IMR-90 (cell line): ENCODE data around the gene STRN4.

ENCODE experiments used
- BHLHE40 ChIP-seq: fragments of 150-350 bp; IDR thresholded peaks from 2 replicates; pipeline ENCODE4 v1.6.1; 2016; ENCODE audit warnings: mild to moderate bottlenecking, low read depth, low read length
- CEBPB ChIP-seq: IDR thresholded peaks from 2 replicates; pipeline ENCODE4 v1.6.1; 2012; ENCODE audit warnings: low read depth, low read length, improper control_type of control experiment
- CHD1 ChIP-seq: IDR thresholded peaks from 2 replicates; pipeline ENCODE4 v1.6.1; 2012; ENCODE audit warnings: low read depth, low read length, improper control_type of control experiment
- FOS ChIP-seq: fragments of 150-350 bp; IDR thresholded peaks from 2 replicates; pipeline ENCODE4 v1.6.1; 2016; ENCODE audit warnings: low read depth, low read length
- MAFK ChIP-seq: IDR thresholded peaks from 2 replicates; pipeline ENCODE4 v1.6.1; 2012; ENCODE audit warnings: low read depth, low read length, improper control_type of control experiment
- MAZ ChIP-seq: IDR thresholded peaks from 2 replicates; pipeline ENCODE4 v1.6.1; 2012; ENCODE audit warnings: low read depth, mild to moderate bottlenecking, low read length, improper control_type of control experiment, moderate library complexity, borderline replicate concordance
- NFE2L2 ChIP-seq: fragments of 150-350 bp; IDR thresholded peaks from 2 replicates; pipeline ENCODE4 v1.6.1; 2016; ENCODE audit warnings: low read depth, mild to moderate bottlenecking, low read length
- POLR2A ChIP-seq: IDR thresholded peaks from 2 replicates; pipeline ENCODE4 v1.6.1; 2012; ENCODE audit warnings: mild to moderate bottlenecking, low read depth, low read length
- RAD21 ChIP-seq: IDR thresholded peaks from 2 replicates; pipeline ENCODE4 v1.6.1; 2012; ENCODE audit warnings: low read length, improper control_type of control experiment
- RCOR1 ChIP-seq: IDR thresholded peaks from 2 replicates; pipeline ENCODE4 v1.6.1; 2012; ENCODE audit warnings: mild to moderate bottlenecking, low read length, improper control_type of control experiment; ENCODE audit not compliant: insufficient replicate concordance
- RFX5 ChIP-seq: IDR thresholded peaks from 2 replicates; pipeline ENCODE4 v1.8.0; 2012; ENCODE audit warnings: low read depth, mild to moderate bottlenecking, low read length, moderate library complexity
- SMC3 ChIP-seq: fragments of 150-350 bp; IDR thresholded peaks from 2 replicates; pipeline ENCODE4 v1.6.1; 2016; ENCODE audit warnings: low read depth, mild to moderate bottlenecking, antibody characterized with exemption, low read length, moderate library complexity
- TF ChIP-seq, protein P1 (sequence below): conservative IDR thresholded peaks from 2 replicates; pipeline ENCODE4 v1.5.1; 2012; ENCODE audit warnings: mild to moderate bottlenecking, low read depth, low read length, improper control_type of control experiment
- TF ChIP-seq, protein P2 (sequence below): fragments of 150-350 bp; IDR thresholded peaks from 2 replicates; pipeline ENCODE4 v1.6.1; 2017; ENCODE audit warnings: mild to moderate bottlenecking, antibody characterized with exemption, low read length, low read depth

DNA sequence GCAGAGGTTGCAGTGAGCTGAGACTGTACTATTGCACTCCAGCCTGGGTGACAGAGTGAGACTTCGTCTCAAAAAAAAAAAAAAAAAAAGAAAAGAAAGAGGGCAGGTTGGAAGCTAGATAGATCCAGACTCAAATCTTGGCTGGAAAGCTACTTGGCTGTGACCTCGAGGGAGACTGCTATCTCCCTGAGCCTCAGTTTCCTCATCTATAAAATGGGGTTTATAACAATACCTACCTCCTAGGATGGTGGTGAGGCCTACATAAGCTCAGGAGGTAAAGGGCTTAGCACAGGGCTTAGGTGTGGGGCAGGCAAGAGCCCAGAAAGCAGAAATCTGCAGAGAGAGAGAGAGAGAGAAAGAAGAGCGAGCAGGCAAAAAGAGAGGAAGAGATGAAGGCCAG lies 61.1 kb downstream of the STRN4 start:
- TF ChIP-seq, protein P1, sequence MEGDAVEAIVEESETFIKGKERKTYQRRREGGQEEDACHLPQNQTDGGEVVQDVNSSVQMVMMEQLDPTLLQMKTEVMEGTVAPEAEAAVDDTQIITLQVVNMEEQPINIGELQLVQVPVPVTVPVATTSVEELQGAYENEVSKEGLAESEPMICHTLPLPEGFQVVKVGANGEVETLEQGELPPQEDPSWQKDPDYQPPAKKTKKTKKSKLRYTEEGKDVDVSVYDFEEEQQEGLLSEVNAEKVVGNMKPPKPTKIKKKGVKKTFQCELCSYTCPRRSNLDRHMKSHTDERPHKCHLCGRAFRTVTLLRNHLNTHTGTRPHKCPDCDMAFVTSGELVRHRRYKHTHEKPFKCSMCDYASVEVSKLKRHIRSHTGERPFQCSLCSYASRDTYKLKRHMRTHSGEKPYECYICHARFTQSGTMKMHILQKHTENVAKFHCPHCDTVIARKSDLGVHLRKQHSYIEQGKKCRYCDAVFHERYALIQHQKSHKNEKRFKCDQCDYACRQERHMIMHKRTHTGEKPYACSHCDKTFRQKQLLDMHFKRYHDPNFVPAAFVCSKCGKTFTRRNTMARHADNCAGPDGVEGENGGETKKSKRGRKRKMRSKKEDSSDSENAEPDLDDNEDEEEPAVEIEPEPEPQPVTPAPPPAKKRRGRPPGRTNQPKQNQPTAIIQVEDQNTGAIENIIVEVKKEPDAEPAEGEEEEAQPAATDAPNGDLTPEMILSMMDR: no peak
- TF ChIP-seq FOS (no peak), CHD1 (no peak), MAZ (no peak), POLR2A (no peak), NFE2L2 (no peak), BHLHE40 (no peak), RFX5 (no peak), MAFK (no peak), SMC3 (no peak), RCOR1 (no peak), CEBPB (no peak), RAD21 (no peak)
- TF ChIP-seq, protein P2, sequence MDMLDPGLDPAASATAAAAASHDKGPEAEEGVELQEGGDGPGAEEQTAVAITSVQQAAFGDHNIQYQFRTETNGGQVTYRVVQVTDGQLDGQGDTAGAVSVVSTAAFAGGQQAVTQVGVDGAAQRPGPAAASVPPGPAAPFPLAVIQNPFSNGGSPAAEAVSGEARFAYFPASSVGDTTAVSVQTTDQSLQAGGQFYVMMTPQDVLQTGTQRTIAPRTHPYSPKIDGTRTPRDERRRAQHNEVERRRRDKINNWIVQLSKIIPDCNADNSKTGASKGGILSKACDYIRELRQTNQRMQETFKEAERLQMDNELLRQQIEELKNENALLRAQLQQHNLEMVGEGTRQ: no peak
